Raji (cell line): Measurements from ENCODE around the gene HYAL1.

Experiments used
- POLR2A ChIP-seq: IDR thresholded peaks from 2 replicates; pipeline ENCODE4 v1.6.1; 2011; ENCODE audit warnings: low read depth, low read length, control low read depth; ENCODE audit not compliant: insufficient read depth

HYAL1 gene

GRCh38 chr3:50304601-50305000 lies 1.2 kb upstream of the HYAL1 start:
- TF ChIP-seq POLR2A: no peak

GRCh38 chr3:50302095-50303012 lies 1.0 kb downstream of the HYAL1 start:
- TF ChIP-seq POLR2A: no peak

- TF ChIP-seq POLR2A: no peak
Measured at GRCh38 chr3:50300681-50301254, 2.6 kb downstream of the HYAL1 start.

- no peak for TF ChIP-seq POLR2A
Measured at GRCh38 chr3:50299929-50300680, 3.3 kb downstream of the HYAL1 start.

GRCh38 chr3:50299638-50299928 lies 3.8 kb downstream of the HYAL1 start:
- no peak for TF ChIP-seq POLR2A

GRCh38 chr3:50298836-50299637 lies 4.3 kb downstream of the HYAL1 start, which contains the start of the genes HYAL3 and NAA80:
Gene HYAL3, minus strand, starts transcription at chr3:50299405. Its CDS starts 3,803 bp downstream, at chr3:50295602.
Gene NAA80, minus strand, starts transcription at chr3:50299405. Its CDS starts 1,942 bp downstream, at chr3:50297463.
- TF ChIP-seq POLR2A: peak; percentile 98

GRCh38 chr3:50297896-50298725 lies 5.3 kb downstream of the HYAL1 start:
- no peak for TF ChIP-seq POLR2A

GRCh38 chr3:50297384-50297775 lies 6.0 kb downstream of the HYAL1 start:
- TF ChIP-seq POLR2A: no peak

- no peak for TF ChIP-seq POLR2A
Measured at GRCh38 chr3:50296721-50297383, 6.5 kb downstream of the HYAL1 start.

GRCh38 chr3:50295553-50296431 lies 7.6 kb downstream of the HYAL1 start:
- no peak for TF ChIP-seq POLR2A

- no peak for TF ChIP-seq POLR2A
Measured at GRCh38 chr3:50294492-50295403, 8.6 kb downstream of the HYAL1 start.

GRCh38 chr3:50294089-50294488 lies 9.3 kb downstream of the HYAL1 start:
- no peak for TF ChIP-seq POLR2A
